Stimulated activated CD8-positive, alpha-beta memory T cell treated with anti-CD3 and anti-CD28 coated beads, Interleukin-4, amount 100 ng/mL, for 4 hours (primary cell): ENCODE measurements around the gene C10orf88.

Source experiments
- DNase-seq, 2 donors: peaks; one replicate each; pipeline ENCODE4 v3.0.0-alpha.2; 2020; ENCODE audit warnings: low read depth in 2 of 2, low spot score in 1 of 2

The C10orf88 gene, protein sequence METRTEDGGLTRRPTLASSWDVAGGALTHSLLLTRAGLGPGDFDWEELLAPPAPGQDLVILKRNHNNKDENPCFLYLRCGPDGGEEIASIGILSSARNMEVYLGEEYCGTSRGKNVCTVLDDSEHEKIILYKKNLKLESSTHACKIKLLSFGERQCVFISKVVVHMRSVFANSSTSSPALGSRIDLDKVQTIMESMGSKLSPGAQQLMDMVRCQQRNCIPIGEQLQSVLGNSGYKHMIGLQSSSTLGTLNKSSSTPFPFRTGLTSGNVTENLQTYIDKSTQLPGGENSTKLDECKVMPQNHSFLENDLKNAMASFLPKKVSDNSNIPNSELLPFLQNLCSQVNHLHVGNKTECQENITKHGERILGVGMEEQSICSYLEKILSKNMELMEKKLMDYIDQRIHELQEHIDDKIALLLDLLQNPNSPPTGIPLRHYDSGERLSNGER

DNA sequence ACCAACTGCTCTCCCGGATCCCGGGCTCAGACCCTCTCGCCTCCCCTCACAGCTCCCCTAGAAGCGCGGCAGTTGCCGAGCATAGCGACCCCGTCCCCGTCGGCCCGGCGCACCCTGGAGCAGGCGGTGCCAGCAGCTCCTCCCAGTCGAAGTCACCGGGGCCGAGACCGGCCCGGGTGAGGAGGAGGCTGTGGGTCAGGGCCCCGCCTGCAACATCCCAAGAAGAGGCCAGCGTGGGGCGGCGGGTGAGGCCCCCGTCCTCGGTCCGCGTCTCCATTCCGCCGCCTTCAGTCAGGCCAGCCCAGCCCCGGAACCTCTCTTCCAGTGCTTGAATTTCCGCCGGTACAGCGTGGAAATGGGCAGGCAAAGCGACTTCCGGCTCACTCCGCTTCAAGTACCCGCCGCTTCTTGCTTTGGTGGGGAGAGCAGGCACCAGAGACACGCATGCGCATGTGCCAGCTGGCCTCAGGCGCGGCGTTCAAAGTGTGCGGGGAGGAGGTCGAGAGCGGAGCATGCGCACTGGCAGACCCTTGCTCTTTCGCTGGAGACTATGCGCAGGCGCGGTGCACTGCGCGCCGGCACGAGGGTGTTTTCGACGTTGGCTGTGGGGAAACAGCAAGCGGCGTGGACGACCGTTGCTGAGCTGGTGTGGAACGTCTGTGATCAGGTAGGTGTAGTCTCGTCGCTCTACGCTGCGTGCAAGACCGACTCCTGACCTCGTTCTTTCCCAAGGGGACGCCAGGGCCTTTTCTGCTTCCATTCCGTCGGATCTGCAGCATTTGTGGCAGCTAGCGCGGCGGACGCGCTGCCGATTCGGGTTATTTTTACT lies at the start of gene C10orf88:
C10orf88 (minus strand) TSS at position 326 of the 829 bp plus-strand sequence; CDS start at position 277, 49 bp downstream.
- peak; percentile 91 to 95 for DNase-seq

DNA sequence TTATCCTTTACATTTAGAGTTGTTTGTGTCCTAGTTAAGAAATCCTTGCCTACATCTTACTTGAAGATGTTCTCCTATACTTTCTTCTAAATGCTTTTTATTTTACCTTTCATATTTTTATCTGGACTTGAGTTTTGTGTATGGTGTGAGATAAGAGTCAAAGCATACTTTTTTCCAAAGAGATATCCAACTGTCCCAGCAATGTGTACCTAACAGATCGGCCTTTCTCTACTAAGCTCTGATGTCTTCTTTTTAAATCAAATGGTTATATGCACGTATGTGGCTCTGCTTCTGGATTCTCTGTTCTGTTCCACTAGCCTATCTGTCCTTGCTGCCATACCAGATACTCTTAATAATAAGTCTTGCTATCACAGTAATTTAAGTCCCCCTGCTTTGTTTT lies 47.3 kb upstream of the C10orf88 start:
- no peak for DNase-seq

DNA sequence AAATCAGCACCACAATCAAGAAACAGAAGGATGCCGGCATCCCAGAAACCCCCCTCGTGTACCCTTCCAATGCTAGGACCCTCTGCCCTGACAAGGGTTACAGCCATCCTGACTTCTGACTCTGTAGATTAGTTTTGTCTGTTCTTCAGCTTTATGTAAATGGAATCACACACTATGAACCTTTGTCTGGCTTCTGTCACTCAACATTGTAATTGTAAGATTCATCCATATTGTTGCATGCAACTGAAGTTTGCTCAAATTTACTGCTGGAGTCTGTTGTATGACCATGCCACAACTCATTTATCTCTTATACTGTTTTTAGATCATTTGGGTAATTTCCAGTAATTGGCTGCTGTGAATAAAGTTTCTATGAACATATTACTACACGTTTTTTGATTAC lies 46.1 kb upstream of the C10orf88 start:
- no peak for DNase-seq

DNA sequence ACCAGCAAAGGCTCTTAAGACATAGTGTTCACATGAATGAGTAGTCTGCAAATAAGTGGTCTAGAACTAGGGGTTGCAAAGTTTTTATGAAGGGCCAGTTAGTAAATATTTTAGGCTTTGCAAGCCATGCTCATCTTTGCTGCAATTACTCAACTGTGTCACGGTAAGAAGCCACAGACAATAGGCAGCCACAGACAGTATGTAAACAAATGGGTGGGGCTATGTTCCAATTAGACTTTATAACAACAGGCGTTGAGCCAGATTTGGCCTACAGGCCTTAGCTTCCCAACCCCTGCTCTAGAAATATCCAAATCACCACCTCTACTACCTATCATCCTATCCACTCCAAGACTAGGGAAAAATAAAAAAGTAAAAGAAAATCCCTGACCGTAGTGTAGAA lies 45.3 kb upstream of the C10orf88 start:
- DNase-seq, result no peak

DNA sequence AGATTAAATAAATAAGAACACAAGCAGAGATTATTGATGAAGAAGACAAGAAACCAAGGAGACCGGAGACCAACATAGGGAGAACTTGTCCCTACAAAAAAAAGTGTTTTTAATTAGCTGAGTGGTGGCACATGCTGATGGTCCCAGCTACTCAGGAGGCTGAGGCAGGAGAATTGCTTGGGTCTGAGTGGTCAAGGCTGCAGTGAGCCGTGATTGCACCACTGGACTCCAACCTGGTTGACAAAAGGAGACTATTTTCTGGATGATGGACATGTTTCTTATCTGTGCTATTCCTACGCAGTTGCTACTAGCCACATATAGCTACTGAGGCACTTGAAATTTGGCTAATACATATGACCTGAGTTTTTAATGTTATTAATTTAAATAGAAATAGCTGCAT lies 44.9 kb upstream of the C10orf88 start:
- DNase-seq, result no peak

DNA sequence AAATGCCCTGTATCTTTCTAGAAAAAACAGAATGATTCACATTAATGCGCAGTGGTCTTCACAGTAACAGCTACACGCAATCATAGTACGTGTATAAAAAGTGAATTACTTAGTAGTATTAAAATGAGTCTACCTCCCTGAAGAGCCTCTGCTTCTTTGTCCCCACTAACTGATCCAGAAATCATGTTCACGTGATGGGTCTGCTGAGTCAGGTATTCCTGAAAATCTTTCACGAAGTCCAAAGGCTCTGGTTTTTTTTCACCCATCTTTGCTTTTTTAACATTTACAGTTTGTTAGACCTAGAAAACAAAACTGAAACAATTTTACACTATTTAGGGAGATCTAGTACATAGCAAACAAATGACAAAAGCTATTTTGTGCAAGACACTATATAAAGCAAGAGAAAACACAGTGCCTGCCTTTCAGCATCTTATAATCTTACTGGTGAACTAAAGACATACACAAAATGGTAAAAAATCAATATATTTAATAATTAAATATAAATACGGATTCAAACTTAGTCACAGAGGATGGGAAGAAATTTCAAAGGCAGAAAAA lies 44.4 kb upstream of the C10orf88 start:
- DNase-seq, result no peak

DNA sequence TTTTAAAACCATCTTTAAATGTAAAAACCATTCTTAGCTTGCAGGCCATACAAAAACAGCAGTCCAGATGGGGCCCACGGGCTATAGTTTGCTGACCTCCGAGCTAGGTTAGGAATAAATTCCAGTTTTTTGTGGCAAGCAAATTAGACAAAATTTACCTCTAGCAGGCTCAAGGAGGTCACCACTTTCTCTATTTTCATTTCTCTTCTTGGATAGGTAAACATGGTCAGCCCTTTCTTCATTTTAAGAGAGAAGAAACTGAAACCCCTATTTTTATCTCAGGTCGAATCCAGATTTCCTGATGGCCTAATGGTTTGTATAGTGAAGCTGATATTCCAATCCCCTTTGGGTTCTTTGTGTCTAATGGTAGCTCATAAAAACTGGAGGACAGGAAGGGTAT lies 43.8 kb upstream of the C10orf88 start:
- DNase-seq, result no peak

DNA sequence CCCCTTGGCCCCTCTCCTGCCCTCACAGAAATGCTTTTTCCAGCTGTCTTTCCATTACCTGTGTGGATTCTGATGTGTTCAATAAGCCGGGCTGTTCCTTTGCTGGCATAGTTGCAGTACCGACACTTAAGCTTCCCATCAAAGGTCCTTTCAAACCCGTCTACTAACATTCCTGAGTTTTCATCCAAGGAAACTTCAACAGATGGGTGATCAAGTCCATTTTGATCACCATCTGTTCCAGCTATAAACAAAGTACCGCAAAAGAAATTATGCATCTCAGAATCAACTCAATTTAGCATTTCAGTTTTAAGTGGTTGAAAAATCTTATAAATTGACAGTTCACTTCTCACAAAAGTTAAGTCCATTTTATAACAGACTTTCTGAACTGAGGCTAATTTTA lies 41.9 kb upstream of the C10orf88 start:
- no peak for DNase-seq

DNA sequence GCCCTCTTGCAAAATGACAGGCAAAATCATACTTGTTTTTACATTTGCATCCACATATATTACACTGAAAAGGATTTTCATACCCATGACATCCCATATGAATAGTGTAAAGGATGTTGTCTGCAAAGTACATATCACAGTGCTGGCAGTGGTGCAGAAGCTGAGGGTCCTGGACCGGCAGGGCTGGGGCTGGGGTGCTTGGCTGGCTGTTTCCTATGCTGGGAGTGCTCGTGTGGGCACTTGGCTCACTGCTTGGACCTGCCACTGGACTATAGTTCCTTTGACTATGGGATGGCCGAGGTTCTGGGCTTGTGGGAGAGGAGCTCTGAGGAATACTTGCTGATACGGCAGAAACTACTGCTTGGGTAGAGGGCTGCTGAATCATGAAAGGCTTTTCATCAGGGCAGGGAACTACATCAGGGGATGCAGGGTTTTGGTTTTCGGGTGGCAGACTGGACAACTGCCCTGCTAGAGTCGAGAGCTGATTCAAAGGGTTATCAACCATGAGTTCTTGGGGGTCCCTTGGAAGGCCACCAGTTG lies 39.8 kb upstream of the C10orf88 start:
- no peak for DNase-seq

DNA sequence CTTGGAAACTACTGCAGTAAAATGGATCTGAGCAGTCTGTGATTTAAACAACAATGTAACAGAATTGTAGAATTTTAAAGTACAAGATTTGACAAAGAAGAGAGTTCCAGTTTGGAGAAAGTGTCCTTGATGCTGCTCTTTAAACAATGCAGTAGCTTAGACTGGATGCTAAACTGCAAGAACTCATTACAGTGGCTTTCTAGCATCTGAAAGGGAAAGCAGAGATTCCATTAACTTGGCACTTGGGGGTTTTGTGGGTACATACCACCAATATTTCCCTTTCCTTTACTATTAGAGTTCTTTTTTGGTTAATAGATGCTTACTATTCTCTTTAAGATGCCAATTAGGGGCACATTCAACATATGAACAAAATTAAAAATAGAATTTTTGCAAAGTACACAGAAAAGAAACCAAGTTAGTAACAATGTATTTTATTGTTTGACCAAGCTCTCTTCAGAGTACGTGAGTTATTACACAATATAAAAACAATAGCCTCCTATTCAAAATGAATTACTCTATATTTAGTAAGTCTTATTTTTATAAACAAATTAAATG lies 38.1 kb upstream of the C10orf88 start:
- DNase-seq, result no peak

DNA sequence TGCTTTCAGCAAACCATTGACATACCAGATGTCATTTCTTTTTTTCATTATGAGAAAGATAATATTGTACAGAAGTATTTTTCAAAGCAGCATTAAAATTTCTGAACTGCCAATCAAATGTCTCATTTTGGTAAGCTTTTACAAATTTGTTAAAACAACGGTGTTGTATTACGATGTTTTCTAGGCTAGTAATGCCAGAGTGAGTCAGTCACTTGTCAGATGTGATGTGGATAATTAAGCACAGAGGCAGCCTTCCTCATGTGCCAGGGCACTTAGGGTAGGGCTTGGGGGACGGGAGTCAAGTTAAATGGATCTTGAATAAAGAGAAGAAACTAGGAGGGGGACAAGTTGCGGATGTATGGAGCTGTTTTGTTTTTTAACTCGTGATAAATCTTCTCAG lies 36.3 kb upstream of the C10orf88 start:
- no peak for DNase-seq

DNA sequence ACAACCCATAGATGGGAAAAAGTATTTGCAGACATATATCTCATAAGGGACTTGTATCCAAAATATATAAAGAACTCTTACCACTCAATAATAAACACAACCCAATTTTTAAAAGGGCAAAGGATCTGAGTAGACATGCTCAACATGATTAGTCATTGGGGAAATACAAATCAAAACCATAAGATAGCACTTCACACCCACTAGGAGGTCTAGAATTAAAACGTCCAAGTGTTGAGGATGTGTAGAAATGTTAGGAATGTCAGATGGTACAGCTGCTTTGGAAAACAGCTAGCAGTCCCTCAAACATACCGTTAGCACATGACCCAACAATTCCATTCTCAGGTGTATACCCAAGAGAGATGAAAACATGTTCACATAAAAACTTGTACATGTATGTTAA lies 34.5 kb upstream of the C10orf88 start:
- no peak for DNase-seq

DNA sequence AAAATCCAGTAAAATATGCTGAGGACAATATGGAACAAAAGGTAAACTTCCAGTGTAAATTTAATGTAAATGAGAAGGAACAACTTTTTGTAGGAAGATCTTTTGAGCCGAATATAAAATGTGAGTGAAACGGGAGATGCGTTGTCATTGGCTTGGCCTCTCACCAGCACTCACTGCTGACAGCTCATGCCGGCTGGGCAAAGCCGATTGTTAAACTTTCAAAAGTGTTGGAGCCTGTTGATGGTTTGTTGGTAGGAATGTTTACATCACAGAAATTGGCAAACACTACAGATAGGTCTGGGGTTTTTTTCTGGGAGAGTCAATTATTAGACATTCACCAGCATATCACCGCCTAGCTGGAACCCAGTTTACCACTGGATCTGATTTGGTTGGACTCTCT lies 32.3 kb upstream of the C10orf88 start:
- no peak for DNase-seq

DNA sequence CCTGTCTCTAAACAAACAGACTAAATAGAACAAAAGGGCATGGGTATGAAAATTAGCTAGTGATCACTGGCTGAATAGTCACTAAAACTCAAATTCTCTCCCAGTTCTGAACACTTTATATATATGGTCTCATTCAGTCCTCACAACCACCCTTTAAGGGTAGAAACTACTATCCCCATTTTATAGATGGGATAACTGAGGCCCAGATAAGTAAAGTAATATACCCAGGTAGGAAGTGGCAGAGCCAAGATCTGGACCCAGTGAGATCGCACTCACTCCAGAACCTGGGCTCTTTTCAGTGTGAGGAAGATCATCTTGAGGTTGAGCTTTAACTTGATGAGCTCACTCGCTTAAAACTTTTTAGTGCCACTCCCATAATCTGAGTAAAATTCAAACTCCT lies 30.7 kb upstream of the C10orf88 start:
- DNase-seq, result no peak

DNA sequence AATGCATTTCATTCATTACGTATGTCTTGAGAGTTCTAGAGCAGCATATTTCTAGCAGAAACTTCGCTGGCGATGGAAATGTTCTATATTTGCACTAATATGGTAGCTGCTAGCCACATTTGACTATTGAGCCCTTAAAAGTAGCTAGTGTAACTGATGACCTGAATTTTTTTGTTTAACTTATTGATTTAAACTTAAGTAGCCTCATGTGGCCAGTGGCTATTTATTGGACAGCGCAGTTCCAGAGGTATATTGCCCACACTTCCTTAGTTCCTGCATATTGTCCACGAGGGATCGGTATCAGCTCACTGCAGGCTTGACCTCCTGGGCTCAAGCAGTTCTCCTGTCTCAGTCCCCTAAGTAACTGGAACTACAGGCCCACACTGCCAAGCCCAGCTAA lies 29.9 kb upstream of the C10orf88 start:
- DNase-seq, result no peak

DNA sequence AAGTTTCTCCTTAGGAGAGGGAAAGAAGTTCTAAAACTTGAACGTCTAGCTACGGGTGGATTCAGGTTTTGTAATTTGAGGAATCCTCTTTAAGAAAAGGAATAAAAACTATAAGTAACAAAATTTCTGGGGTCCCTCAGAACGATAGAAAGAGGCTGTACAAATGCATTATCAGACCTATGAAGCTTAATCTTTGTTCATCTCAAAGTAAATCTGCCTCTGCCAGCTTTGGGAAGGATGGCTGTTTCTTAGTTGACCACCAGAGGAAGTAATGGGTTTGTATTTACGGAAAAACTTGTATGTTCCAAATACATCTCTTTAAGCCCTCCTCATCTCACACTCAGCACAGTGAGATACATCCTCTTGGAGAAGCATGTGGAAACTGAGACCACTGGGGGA lies 27.0 kb upstream of the C10orf88 start:
- no peak for DNase-seq

DNA sequence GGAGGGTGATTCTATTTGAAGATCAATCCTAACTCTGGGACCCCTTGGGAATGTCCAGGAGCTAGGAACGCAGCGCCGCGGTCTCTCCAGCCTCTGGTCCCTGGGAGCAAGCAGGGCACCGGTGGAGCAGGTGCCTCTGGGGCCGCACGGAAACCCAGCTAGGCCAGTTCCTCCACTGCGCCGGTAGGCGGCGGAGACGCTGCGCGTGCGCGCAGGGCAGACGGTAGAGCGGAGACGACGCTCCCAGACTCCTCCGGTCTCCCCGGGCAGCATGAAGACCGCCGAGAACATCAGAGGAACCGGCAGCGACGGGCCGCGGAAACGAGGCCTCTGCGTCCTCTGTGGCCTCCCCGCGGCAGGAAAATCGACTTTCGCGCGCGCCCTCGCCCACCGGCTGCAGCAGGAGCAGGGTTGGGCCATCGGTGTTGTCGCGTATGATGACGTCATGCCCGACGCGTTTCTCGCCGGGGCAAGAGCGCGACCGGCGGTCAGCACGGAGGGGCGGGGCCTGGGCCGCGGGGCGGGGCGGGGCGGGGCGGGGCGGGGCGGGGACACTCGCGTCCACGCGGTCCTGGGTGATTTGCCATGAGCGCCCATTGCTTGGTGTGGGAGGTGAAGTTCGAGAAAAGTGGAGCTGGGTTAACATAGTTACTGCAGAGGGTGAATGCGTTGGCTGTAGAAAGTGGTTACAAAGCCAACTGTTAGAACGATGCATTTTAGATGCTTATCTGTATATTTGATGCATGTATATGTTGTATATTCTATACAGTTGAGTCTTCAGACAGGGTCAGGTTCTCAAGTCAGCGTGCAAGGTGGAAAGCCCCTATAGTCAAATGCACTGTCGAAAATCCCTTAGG lies 26.4 kb upstream of the C10orf88 start, which contains the start of gene PSTK:
PSTK (plus strand) TSS at position 193 of the 857 bp plus-strand sequence; CDS start at position 272, 79 bp downstream.
- DNase-seq, result peak; percentile 77 to 79

DNA sequence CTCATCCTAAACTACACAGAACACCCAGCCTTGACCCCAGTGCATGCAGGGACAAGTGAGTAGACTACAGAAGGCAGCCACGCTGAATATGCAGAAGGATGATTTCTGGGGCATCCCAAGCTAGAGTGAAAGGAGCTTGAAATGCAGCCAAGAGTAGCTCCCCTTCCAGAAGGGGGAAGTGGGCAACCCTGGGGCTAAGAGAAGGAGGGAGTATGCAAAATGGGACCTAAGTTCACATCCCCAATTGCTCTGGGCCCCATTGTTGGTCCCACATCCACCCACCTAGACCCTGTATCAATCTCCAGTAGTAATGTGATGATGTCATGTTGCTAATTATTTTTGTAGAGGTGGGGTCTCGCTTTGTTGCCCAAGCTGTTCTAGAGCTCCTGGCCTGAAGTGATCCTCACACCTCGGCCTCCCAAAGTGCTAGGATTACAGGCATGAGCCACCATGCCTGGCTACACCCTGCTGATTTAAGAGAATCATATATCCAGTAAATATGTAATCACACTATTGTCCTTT lies 20.6 kb upstream of the C10orf88 start:
- no peak for DNase-seq

DNA sequence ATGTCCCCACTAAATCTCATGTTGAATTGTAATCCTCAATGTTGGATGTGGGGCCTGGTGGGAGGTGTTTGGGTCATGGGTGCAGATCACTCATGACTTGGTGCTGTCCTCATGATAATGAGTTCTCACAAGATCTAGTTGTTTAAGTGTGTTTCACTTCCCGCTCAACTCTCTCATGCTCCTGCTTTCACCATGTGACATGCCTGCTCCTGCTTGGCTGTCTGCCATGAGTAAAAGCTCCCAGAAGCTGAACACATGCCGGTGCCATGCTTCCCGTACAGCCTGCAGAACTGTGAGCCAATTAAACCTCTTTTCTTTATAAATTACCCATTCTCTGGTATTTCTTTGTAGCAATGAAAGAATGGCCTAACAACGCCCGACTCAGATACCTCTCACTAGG lies 20.0 kb upstream of the C10orf88 start:
- DNase-seq, result no peak

DNA sequence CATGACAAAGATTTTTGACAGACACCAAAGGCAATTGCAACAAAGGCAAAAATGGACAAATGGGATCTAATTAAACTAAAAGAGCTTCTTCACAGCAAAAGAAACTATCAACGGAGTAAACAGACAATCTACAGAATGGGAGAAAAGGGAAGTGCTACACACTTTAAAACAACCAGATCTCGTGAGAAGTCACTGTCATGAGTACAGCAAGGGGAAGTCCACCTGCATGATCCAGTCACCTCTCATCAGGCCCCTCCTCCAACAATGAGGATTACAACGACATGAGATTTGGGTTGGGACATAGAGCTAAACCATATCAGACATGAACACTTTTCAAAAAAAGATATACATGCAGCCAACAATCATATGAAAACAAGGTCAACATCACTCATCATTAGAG lies 14.7 kb upstream of the C10orf88 start:
- no peak for DNase-seq
